GM20431 (cell line): ENCODE data around the gene ACOX3.
"Not testable (repeated sequence)": the region's sequence is repeated elsewhere in the genome, so short reads cannot be mapped to it uniquely, and the experiment has no call there.

Source experiments
- in situ Hi-C: fragments of 300-500 bp; cut with MseI, MboI; formaldehyde crosslinking; loops from one replicate; pipeline ENCODE4 v1.15.0; 2020; ENCODE audit warnings: low sequenced_read_pairs; ENCODE audit not compliant: unreplicated experiment

Gene ACOX3

DNA sequence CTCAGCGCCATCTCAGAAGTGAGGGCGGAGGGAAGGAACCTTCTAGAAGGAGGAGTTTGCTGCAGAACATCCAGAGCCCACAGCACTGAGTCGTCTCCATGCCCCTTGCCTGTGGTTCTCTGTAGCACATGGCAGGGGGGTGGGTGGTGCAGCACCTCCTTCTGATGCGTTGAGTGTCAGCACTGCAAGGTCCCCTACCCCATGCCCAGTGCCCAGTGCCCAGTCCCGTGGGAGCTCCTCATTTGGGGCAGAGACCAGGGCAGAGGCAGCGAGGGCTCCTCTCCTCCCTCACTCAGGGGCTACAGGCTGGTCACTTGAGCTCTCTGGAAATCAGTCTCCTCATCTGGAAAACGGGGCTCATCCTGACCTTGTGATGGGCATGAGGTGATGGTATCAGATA, 92.9 kb downstream of the ACOX3 start:
- in situ Hi-C loops = no loop called here

DNA sequence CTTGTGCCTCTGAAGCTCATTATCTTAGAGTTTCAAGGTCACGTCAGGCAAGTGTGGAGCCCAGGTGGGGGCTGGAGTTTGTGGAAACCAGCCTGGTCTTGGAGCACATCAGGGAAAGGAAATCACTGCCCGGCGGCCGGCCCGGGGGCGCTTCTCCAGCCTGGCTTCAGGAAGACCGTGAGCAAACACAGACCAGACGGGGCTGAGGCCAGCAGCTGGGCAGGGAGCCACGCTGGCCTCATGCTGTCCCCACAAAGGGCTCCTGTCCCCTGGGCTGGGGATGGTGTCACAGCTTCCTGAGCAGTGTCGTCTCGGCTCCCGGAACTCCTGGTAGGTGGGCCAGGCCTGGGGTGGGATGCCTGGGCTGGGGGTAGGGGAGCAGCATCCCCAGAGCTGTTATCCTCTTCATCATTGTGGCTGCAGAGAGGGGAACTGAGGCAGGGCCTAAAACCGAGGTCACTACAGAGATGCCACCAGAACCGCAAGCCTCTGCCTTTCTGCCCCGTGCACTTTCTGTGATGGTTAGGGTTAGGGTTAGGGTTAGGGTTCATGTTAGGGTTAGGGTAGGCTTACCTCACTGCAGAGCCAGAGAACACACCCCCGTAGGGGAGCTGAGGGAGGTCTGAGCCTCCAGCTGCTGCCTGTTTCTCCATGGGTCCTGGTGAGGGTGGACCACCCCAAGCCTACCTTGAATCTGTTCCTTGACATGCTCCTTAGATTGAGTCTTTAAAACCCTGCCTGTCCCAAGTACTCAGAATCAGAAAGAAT, 93.5 kb downstream of the ACOX3 start:
- in situ Hi-C loops = no loop called here

DNA sequence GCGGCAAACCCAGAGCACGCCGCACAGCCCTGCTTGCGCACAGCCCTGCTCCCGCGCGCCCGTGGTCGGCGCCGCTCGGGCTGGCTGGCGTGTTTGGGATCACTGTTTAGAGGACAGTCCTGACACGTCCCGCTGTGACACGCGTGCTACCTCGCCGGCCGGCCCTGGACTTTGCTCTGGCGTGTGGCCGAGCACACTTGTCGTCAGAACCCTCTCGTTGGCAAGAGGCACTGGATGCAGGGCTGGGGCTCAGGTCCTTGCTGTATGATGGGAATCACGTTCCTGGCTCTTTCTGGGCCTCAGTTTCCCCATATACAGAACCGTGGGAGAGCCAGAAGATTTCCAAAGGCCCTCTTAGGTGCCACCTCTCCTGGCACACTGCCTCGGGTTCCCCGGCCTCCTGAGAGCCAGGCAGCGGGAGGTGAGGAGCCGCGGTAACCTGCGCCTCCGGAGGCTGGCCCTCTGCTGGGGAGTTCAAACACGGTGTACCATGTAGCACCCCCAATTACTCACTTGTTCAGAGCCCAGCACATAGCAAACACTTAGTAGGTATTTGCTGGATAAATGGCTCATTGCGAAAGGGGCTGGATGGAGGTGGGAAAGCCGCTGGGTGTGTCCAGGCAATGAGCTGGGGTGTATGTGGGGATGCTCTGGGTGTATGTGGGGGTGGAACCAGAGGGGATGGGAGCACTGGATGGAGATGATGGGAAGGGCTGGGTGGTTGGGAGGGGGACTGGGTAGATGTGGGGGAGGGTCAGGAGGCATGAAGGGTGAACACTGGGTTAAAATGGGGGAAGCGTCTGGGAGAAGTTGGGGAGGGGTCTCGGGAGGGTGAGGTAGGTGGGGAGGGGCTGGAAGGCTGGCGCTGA, 94.3 kb downstream of the ACOX3 start:
- in situ Hi-C loops = no loop called here

DNA sequence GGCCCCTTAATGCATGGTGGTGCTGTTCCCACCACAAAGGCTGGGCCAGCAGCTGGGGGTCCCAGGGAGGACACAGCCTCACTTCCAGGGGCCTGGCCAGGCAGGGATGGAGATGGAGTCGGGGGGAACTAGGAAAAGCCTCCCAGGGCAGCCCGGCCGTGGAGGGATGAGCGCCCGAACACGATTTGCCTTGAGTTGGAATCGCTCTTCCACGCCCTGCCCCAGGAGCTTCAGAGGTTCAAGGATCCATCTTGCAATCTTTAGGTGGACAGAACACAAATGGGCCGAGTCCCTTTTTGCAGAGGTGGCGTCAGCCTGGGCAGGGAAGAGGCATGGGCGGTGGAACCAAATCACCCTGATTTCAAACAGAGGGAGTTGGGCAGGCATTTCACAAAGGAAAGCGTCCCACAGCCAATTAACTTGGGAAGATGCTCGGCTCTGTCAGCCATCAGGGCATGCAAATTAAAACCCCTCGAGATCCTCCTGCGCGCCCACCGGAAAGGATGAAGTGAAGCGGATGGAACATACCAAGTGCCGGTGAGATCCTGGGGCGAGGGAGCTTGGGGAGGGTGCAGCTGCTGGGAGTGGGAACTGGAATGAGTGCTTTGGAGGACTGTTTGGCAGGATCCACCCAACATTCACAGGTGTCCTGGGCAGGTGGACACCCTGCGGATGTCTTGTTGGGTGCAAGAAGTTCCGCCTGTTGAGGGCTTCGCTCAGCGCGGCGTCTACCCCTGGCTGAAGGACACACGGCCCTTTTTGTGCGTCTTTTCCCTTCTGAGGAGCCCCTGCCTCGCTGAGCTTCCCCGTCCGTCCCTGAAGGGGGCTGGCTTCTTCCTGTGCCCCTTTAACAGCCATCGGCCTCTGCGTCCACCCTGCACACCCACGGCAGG, 95.2 kb downstream of the ACOX3 start:
- in situ Hi-C loops = no loop called here

DNA sequence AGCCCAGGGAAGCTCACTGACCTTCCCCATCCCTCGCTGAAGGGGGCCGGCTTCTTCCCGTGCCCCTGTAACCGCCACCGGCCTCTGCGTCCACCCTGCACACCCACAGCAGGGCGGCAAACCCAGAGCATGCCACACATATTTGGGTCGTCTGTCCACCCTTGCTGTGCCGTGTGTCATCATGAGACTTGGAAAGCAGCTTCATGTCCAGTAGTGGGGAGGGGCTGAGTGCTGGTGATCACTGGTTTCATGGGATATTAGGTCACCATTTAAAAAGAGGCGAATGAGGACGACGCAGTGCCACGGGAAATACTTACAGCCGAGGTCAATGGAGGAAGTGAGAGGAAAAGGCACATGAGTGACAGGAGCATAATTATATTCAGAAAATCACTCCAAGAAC, 96.1 kb downstream of the ACOX3 start:
- in situ Hi-C loops = no loop called here

DNA sequence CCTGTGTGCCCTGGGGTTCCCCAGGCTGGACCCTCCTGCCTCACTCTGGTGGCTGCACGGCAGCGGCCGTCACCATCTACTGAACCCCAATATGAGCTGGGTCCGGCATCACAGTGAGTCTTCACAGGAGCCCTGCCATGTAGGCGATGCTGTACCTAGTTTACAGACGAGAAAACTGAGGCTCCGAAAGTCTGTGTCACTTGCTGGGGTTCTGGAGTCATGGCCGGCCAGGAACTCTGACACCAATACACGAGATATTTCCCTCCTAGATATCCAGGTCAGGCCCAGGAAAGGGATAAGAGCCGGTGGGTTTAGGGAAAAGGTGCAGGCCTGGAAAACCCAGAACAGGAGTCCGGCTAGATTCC, 96.6 kb downstream of the ACOX3 start:
- in situ Hi-C loops = no loop called here

DNA sequence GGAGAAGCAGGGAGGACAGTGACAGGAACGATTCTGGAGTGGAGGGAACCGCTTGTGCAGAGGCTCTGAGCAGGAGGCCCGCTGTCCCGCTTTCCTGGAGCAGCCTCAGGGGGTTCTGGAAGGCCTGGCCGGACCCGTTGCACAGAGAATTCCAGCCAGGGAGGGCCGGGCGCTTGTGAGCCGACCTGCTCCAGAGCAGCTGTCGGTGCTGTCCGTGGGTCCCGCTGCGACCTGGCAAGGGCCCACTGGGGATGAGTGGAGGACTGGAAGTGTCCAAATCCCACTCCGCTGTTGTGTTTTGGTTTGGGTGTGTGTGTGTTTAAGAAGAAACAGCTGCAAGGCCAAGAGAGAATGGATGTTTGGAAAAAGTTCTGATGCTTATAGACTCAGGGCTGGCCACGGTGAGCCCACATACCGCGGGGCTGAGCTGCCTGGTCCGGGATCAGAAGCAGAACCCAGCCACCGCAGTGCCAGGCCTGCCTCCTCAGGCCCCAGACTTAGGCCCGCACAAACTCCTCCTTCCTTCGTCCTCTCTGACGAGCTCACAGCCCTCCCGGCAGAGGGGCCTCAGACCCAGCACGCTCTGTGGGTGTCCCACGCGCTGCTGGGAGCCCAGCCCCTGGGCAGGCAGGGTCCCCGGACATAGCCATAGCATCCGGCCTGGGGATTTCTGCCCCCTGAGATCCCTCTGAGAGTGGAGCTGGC, 97.1 kb downstream of the ACOX3 start:
- in situ Hi-C loops = no loop called here

DNA sequence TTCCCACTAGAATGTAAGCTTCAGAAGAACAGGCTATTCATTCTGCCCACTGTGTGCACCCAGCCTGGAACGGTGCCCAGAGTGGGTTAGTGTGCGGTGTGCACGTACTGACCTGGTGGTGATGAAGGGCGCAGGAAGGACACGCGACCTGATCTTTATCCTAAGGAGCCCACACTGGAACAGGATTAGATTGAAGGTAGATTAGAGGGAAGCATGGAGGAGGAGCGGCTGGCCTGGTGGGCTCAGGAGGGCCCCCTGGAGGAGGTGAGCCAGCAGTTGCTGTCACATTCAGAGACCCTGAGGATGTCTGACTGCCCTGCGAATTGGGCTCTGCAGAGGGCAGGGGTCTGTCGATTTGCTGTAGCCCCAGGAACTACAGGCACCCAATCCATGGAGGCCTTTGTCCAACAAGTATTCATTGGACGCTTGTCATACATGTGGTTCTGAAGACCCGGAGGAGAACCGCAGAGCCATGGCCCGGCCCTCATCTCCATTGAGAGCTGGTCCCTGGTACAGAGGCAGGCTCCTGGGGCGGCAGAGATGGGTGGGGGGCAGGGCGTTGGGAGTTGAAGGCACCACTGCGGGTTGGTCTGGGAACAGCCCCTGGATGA, 97.8 kb downstream of the ACOX3 start:
- in situ Hi-C loops = no loop called here

DNA sequence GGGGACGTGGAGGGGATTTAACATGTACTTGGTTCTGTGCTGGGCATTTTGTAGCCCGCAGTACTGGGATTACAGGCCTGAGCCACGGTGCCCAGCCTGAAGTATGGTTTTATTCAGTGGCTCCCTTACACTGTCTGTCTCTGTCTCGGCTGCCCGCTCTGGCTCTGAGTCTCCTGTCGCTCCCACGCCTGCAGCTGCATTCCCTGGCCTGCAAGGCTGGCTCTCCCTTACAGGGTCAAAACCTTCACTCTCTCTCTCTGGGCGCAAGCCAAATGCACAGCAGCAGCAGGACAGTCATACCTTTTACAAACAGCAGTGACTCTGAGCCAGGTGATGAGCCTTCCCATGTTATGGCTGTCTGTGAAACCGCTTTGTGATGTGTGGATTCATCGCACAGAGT, 98.8 kb downstream of the ACOX3 start:
- in situ Hi-C loops = no loop called here

DNA sequence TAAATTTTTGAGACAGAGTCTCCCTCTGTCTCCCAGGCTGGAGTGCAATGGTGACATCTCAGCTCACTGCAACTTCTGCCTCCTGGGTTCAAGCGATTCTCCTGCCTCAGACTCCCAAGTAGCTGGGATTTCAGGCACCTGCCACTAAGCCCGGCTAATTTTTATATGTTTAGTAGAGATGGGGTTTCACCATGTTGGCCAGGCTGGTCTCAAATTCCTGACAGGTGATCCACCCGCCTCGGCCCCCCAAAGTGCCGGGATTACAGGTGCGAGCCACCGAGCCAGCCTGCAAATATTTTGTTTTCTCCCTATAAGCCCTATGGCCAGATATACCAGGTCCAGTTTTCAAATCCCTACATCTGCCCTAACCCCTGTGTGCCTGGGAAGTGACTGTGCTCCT, 99.2 kb downstream of the ACOX3 start:
- in situ Hi-C loops = not testable (repeated sequence)

DNA sequence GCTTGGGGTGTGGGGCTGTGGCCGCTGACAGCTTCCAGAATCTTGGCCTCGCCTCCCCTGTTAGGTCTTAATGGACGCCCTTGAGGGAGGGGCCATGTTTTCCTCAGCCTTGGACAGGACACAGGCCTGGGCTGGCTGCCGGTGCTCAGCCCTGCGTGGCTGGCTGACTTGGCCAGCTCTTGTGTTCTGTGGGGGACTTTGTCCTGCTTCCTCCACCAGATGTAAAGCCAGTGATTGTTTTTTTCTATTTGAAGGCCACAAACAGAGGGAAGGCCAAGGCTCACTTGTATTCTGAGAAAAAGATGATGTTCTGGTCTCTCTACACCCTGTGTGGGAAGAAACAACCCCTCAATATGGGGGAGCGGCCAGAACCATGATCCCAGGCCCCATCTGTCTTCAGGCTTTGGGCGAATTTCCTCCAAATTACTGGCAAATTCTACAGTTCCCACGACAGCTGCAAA, 99.7 kb downstream of the ACOX3 start:
- in situ Hi-C loops = no loop called here

DNA sequence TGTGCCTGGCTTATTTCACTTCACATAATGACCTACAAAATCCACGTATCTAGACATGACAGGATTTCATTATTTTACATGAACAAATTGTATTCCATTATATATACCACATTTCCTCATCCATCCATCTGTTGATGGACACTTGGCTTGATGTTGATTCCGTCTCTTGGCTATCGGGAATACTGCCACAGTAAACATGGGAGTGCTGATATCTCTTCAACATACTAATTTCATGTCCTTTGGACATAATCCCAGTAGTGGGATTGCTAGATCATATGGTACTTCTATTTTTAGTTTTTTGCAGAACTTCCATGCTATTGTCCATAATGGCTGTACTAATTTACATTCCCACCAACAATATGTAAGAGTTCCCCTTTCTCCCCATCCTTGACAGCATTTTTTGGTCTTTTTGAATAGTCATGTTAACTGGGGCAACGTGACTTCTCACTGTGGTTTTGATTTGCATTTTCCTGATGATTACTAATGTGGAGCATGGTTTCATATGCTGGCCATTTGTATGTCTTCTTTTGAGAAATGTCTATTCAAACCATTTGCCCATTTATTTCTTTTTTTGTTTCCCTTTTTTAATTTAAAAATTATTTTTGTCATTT, 102.1 kb downstream of the ACOX3 start:
- in situ Hi-C loops = no loop called here

DNA sequence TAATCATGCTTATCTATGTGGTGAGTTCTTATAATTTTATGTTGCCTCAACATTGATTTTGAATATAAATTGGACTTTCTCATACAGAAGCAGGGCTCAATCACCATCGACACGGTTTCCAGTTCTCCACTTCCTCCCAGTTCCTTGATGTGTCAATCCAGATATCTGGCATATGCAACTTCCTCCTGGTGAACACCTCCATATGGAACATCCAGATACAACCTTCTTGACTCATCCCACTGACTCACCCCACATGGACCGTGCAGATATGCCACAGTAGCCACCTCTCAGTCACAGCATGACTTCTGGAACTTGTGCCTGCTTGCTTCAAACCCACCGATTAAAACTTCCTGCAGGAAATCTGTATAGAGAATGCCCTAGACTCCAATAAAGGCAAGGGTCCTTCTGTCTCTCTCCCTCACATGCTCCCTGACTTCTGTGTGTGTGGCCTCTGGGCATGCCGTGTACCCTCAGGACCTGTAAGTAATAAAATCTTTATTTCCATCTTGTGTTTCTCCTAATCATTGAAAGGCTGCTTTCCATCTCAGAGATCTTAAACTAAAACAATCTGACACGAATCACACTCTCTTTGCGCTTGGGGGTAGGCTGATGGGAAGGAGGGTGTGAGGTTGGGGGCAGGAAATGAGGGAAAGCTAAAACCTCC, 104.0 kb downstream of the ACOX3 start:
- in situ Hi-C loops = no loop called here

DNA sequence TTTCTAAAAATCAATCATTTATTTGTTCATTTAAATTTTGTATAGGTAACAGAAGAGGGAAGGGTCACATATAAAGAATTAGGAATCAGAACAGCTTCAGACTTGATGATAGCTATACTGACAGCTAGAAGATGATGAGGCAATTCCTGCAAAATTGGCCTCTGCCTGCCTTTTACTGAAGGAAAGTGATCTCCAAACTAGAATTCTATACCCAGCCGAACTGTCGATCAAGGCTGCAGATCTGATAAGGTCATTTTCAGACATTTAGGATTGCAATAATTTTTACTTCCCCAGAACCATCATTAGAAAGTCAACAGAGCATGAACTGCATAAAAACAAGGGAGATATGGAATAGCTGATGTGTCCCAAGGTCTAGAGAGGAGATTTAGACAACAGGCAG, 104.7 kb downstream of the ACOX3 start:
- in situ Hi-C loops = no loop called here

DNA sequence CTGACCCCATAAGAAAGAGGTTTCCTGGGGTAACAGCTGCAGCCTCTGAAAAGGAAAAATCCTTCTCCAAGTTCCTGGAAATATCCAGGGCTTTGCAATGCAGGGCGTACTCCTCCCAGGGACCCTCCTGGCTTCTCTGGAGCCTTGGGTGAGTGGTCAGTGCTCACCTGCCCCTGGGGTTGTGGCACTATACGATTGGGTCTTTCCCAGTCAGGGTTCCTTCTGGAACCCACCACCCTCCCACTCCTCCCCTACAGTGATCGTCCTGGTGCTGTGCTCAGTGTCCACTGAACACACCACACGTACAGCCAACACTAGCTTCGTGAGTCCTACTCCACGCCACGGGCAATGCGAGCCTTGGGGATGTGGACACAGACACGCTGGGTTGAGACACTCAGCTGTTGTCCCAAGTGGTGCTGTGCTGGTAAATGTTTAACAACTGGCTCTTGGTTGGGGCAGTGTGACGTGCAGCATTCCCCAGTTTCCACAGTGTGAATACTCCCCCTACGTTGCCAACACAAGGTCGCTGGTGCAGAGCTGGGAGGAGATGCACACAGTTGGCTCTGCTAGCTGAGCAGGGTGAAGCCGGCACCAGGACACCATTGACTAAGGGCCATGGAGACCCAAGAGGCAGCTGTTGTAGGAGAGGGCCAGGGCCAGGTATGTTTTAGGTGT, 105.6 kb downstream of the ACOX3 start:
- in situ Hi-C loops = no loop called here

DNA sequence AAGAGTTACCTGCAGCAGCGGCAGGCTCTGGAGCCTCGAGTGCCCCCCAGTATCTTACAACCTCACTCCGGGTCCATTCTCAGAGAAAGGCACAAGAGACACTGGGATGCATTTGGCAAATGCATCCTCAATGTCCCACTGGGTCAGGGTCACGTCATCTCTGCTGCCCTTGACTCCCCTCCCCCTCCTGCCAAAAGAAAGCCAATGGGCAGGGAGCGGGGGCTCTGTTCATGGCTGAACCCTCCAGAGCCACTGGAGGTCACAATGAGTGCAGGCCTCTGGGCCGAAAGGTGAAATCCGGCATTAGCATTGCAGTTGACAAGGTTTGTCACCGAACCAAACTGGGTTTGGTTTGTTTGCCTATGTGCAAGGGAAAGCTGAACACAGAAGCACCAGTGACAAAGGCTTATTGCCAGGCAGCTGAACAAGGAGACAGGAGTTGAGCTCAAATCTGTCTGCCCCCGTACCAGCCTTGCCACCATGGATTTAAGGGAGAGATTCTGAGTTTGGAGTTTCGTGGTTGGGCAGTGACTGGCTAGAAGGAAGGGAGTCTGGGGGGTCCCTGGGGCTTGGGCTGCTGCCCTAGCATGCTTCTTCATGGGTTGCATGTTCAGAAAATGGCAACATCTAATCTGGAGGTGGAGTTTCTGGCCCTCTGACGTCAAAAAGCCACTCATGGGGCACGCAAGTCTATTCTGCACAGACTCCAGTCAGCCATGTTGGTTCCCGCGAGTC, 106.6 kb downstream of the ACOX3 start:
- in situ Hi-C loops = no loop called here

DNA sequence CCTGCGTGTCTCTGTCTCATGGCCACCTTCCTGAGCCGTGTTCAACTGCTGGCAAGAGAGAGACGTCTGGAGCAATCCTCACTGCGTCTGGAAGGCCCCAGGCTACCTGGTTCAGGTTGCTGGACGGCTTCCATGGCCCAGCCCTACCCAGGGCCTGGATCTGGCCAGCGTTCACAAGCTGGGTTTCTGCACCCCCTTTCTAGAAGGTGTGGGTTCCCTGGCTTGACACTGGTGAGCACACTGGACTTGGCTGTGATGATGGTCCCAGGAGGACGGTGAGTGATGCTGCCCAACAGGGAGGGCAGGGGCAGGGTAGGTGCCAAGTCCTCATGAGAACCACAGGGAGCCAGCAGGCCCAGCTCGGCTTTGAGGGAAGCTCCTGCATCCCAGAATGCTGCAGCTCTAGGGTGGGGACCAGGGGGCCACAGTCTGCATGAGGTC, 107.6 kb downstream of the ACOX3 start:
- in situ Hi-C loops = no loop called here
